ENCODE measurements around the gene CAB39. TPM values are rescaled to one million over a fixed set of nuclear protein-coding genes. Genes with fewer than 3 reads are reported as not detected.

The CAB39 gene
- total and polyA plus RNA-seq, 5 donors = 47.2 to 100.0 (median 87.3) TPM

DNA sequence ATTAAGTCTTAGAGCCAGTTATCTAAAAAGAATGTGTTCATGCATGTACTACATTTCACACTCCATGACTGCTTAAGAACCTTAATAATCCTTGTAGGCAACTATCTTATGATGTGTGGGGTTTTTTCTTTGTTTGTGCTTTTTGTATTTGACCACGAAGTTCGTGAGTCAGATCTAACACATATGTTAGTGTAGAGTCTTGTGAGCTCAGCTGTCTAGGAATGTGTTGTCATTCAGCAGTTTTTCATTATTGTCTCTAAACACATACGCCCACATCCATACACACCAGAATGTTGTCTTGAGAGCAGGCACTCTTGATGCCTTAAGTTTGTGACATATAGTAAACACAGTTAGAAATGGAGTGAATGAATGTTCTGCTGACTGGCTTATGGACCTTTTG, 38.4 kb downstream of the CAB39 start:
- Histone ChIP-seq H3K4me3 (ENCODE audit: low read length) (no peak overlapping the region), H3K27ac (ENCODE audit: low read length) (no peak overlapping the region)

DNA sequence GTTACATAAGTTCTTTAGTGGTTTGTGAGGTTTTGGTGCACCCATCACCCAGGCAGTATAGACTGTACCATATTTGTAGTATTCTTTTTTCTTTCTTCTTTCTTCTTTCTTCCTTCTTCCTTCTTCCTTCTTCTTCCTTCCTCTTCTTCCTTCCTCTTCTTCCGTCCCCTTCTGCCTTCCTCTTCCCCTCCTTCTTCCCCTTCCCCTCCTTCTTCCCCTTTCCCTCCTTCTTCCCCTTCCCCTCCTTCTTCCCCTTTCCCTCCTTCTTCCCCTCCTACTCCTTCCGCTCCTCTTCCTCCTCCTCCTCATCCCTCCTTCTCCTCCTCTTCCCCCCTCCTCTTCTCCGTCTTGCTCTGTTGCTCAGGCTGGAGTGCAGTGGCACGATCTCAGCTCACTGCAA, 41.6 kb downstream of the CAB39 start:
- 90% methylated on average over 4 of the region's 4 CpGs for WGBS
- H3K4me1 ChIP-seq (ENCODE audit: control insufficient read depth, insufficient read depth, low read length) = peaks cover 7% of the 10 kb centered on the region
- ATAC-seq (no peak), DNase-seq (no peak)
- intact Hi-C loops (cut with DNase I) = no loop called here
- H3K27ac ChIP-seq (ENCODE audit: low read length) = no peak overlapping the region
- no peaks in the 10 kb centered on the region for H3K27me3 ChIP-seq (ENCODE audit: control insufficient read depth, insufficient read depth)
- H3K4me3 ChIP-seq (ENCODE audit: low read length) = no peak overlapping the region
- no peaks in the 10 kb centered on the region for H3K9me3 ChIP-seq (ENCODE audit: control insufficient read depth, low read length)

More for the DNA sequence above, 38.4 kb downstream of the CAB39 start:
- DNase-seq (no peak), ATAC-seq (no peak)
- intact Hi-C loops (cut with DNase I) = no loop called here
- peaks cover 6% of the 10 kb centered on the region for H3K4me1 ChIP-seq (ENCODE audit: control insufficient read depth, insufficient read depth, low read length)
- no peaks in the 10 kb centered on the region for H3K27me3 ChIP-seq (ENCODE audit: control insufficient read depth, insufficient read depth)
- H3K9me3 ChIP-seq (ENCODE audit: control insufficient read depth, low read length) = no peaks in the 10 kb centered on the region
- WGBS = 68% methylated on average over 3 of the region's 3 CpGs

DNA sequence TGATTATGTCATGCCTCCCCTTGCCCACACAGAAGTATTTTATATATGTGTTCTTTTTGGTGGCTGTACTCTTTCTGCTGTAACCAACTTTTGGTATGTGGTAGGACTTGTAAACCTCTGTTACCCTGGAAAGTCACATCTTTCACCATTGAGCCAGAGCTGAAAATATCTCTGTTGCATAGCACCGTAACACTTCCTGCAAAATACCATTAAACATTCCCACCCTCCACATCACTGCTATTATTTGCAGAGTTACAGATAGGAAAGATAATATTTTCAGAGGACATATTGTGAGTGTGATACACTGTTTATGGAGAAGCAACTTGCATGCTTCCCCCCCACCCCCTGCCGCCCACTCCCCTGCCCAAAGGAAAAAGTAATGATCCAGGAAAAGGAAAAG, 44.8 kb downstream of the CAB39 start:
- ATAC-seq (peak; percentile 74 to 76), DNase-seq (no peak)
- Histone ChIP-seq H3K4me1 (ENCODE audit: control insufficient read depth, insufficient read depth, low read length) (peaks cover 7% of the 10 kb centered on the region), H3K4me3 (ENCODE audit: low read length) (no peak overlapping the region), H3K27me3 (ENCODE audit: control insufficient read depth, insufficient read depth) (no peaks in the 10 kb centered on the region), H3K27ac (ENCODE audit: low read length) (peak overlapping the region; percentile 2), H3K9me3 (ENCODE audit: control insufficient read depth, low read length) (no peaks in the 10 kb centered on the region)
- WGBS = 54% methylated on average over 2 of the region's 2 CpGs
- intact Hi-C loops (cut with DNase I) = no loop called here

DNA sequence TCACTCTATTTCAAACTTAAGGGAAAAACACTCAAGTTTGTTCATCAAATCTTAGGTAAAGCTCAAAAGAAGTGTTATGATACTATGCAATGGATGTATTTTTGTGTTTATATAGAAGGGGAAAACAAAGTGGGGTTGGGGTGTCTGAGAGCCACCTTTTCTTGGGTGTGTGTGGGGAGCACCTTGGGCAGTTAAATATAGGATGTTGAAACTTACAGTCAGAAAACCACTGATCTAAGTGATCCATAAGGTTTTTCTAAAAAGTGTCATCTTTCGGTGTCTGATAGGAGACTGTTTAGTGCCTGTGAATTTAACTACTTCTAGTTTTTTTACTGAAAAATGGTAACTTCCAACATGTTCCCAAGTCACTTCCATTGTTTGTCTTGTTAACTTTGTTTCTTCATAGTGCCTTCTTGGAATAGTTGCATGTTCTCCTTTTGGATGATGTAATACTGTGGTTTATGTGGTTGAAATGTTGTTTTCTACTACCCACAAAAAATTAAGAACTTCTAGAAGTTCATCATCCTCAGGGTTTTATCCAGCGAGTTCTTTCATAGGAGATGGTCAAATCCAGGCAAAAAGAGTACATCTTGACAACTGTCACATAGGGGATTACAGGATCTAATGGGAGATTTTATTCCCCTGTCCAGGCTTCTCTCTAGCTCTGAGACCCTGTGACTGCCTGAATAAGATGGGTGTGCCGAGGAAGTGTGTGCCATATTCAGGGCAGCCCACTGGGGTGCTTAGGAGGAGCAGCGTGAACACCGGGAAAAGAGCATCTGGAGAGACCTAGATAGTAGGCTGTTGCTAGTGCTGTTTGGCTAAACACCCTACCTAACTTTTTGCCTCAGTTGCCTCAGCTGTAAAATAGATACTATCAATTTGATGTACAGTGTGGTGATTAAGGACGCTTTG, 46.2 kb downstream of the CAB39 start:
- Histone ChIP-seq H3K27me3 (ENCODE audit: control insufficient read depth, insufficient read depth) (no peaks in the 10 kb centered on the region), H3K27ac (ENCODE audit: low read length) (peak overlapping the region; percentile 29), H3K4me1 (ENCODE audit: control insufficient read depth, insufficient read depth, low read length) (peaks cover 6% of the 10 kb centered on the region), H3K9me3 (ENCODE audit: control insufficient read depth, low read length) (no peaks in the 10 kb centered on the region), H3K4me3 (ENCODE audit: low read length) (no peak overlapping the region)
- ATAC-seq (no peak), DNase-seq (no peak)
- intact Hi-C loops (cut with DNase I) = no loop called here
- WGBS = 86% methylated on average over 6 of the region's 6 CpGs

DNA sequence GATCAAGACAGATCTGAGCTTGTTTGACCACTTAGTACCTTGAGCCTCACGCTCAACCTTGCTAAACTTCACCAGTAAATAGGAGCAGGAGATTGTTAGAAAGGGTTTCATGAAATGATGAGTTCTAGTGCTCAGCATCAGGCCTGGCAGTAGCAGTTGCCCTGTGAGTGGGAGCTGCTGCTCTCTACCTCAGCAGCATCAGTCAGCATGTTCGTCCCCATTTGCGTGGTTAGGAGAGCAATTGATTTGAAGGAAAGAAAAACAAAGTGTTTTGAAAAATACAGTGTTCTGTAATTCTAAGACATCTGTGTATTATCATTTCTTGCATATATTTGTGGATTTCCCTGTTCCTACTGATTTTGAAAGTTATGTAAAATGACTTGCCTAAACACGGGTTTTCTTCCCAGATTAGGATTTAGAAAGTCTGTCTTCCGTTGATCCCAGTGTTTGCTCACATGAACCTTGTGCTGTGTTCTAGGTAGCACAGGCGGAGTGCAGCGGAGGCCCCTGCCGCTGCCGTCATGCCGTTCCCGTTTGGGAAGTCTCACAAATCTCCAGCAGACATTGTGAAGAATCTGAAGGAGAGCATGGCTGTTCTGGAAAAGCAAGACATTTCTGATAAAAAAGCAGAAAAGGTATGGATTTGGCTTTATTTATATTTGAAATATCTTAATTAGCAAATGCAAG, 47.0 kb downstream of the CAB39 start:
- DNase-seq = no peak
- Histone ChIP-seq H3K4me3 (ENCODE audit: low read length) (no peak overlapping the region), H3K4me1 (ENCODE audit: control insufficient read depth, insufficient read depth, low read length) (peaks cover 6% of the 10 kb centered on the region), H3K27me3 (ENCODE audit: control insufficient read depth, insufficient read depth) (no peaks in the 10 kb centered on the region), H3K9me3 (ENCODE audit: control insufficient read depth, low read length) (no peaks in the 10 kb centered on the region), H3K27ac (ENCODE audit: low read length) (no peak overlapping the region)
- WGBS = 90% methylated on average over 11 of the region's 11 CpGs
- intact Hi-C loops (cut with DNase I) = no loop called here
- no peak for ATAC-seq

DNA sequence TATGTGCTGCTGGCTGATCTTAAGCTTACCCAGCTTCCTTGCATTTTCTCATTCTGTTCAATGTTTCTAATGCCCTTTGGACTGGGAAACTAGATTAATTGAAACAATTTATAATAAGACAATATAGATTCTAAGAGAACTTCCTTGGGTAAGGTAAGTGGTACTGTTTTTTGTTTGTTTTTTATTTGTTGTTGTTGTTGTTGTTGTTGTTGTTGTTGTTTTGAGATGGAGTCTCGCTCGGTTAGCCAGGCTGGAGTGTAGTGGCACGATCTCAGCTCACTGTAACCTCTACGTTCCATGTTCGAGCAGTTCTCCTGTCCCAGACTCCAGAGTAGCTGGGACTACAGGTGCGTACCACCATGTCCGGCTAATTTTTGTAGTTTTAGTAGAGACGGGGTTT, 49.1 kb downstream of the CAB39 start:
- no peaks in the 10 kb centered on the region for H3K9me3 ChIP-seq (ENCODE audit: control insufficient read depth, low read length)
- intact Hi-C loops (cut with DNase I) = no loop called here
- no peak for DNase-seq
- peaks cover 4% of the 10 kb centered on the region for H3K4me1 ChIP-seq (ENCODE audit: control insufficient read depth, insufficient read depth, low read length)
- no peaks in the 10 kb centered on the region for H3K27me3 ChIP-seq (ENCODE audit: control insufficient read depth, insufficient read depth)
- 98% methylated on average over 8 of the region's 8 CpGs for WGBS
- no peak overlapping the region for H3K4me3 ChIP-seq (ENCODE audit: low read length)
- ATAC-seq = no peak
- H3K27ac ChIP-seq (ENCODE audit: low read length) = no peak overlapping the region

DNA sequence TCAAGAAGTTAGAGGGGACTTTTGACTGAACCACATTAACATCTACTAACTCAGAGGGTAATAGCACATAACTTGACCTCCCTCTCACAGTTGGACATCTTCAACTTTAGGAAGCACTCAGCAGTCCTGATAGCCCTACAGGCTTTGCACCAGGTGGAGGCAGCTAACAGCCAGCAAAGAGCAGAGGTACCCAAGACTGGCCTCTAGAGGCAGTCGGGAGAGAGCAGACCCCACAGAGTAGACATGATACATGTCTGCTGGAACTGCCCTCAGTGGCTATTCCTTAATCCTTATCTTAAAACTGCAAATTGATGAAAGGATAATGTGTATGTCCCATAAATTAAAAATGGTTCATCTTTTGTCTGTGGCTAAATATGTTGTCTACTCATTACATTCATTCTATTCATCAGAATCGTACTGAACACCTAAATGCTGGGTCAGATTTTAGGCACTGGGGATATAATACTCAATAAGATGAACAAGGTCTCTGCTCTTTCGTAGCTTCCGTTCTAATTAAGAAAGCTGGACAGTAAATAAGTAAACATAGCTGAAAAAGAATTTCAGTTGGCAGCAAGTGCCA, 49.8 kb downstream of the CAB39 start:
- intact Hi-C loops (cut with DNase I) = no loop called here
- no peak overlapping the region for H3K4me3 ChIP-seq (ENCODE audit: low read length)
- 83% methylated on average over 4 of the region's 4 CpGs for WGBS
- ATAC-seq (peak; percentile 49 to 51), DNase-seq (no peak)
- no peaks in the 10 kb centered on the region for H3K9me3 ChIP-seq (ENCODE audit: control insufficient read depth, low read length)
- H3K27ac ChIP-seq (ENCODE audit: low read length) = no peak overlapping the region
- H3K4me1 ChIP-seq (ENCODE audit: control insufficient read depth, insufficient read depth, low read length) = peaks cover 4% of the 10 kb centered on the region
- H3K27me3 ChIP-seq (ENCODE audit: control insufficient read depth, insufficient read depth) = no peaks in the 10 kb centered on the region

DNA sequence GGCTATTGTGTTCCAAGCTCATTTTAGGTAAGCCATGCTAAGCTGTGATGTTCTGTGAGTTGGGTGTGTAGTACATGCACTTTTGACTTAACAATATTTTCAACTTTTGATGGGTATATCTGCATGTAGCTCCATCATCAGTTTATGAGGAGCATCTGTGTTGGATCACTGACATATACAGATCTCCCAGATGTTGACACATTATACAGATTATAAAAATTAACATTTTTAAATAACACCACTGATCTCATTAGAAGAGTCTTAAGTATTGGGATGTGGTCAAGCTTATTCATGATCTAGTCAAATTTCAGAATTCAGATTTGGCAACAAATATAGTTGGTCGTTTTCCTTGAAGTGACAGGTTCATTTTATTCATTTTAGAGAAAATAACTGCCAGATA, 51.7 kb downstream of the CAB39 start:
- WGBS = 86% methylated on average over 1 of the region's 1 CpG
- intact Hi-C loops (cut with DNase I) = no loop called here
- Histone ChIP-seq H3K27me3 (ENCODE audit: control insufficient read depth, insufficient read depth) (no peaks in the 10 kb centered on the region), H3K9me3 (ENCODE audit: control insufficient read depth, low read length) (no peaks in the 10 kb centered on the region), H3K4me1 (ENCODE audit: control insufficient read depth, insufficient read depth, low read length) (no peaks in the 10 kb centered on the region), H3K27ac (ENCODE audit: low read length) (no peak overlapping the region), H3K4me3 (ENCODE audit: low read length) (no peak overlapping the region)
- DNase-seq = no peak
- ATAC-seq = no peak

DNA sequence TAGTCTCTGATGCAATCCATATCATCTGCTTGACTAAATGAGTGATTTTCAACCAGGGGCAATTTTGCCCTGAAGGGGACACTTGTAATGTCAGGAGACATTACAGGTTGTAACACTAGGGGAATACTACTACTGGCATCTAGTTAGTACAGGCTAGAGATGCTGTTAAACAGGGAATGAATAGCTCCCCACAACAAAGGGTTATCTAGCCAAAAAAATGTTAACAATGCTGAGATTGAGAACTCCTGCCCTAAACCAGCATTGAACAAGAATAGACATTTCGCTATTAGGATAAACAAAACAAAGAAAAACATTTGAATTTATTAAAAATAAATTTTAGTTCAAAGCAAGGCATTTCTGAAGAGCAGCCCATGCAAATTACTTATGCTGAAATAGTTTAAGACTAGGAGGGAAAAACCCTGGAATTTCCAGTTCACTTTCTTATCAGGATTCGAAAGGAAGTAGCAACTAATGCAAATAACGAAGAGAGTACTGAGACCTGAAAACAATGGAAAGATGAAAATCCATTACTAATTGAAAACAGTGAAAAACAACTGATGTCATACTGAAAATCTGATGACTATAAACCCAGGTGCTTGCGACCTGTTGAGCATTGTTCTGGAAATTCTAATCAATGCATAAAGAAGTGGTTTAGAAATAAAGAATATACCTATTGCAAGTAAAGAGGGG, 53.1 kb downstream of the CAB39 start:
- ATAC-seq = no peak
- no peak for DNase-seq
- Histone ChIP-seq H3K4me3 (ENCODE audit: low read length) (no peak overlapping the region), H3K27ac (ENCODE audit: low read length) (no peak overlapping the region), H3K9me3 (ENCODE audit: control insufficient read depth, low read length) (no peaks in the 10 kb centered on the region), H3K4me1 (ENCODE audit: control insufficient read depth, insufficient read depth, low read length) (no peaks in the 10 kb centered on the region), H3K27me3 (ENCODE audit: control insufficient read depth, insufficient read depth) (no peaks in the 10 kb centered on the region)
- intact Hi-C loops (cut with DNase I) = no loop called here
- 59% methylated on average over 4 of the region's 4 CpGs for WGBS

DNA sequence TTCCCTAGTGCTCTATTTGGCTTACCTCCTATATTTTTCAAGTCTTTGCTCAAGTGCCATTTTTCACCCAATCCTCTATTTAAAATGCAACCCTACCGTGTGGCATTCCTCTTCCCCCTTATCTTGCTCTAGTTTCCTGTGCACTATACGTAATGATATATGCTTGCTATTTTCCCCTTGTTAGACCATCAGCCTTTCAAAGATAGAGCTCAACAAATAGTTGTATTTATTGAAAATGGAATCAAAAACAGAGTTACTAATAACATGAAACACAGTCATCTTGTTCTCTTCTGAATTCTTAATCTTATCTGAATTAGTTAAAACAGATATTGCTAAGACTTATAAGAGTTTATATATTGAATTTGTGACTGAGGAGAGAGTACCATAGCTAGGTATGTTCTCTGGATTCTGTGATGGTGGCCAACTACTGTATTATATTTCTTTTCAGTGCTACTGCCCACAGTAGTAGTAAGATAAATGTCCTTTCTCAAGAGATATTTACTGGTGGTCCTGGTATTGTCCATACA, 55.3 kb downstream of the CAB39 start:
- WGBS = 76% methylated on average over 2 of the region's 2 CpGs
- no peaks in the 10 kb centered on the region for H3K9me3 ChIP-seq (ENCODE audit: control insufficient read depth, low read length)
- no peak overlapping the region for H3K4me3 ChIP-seq (ENCODE audit: low read length)
- ATAC-seq = no peak
- no peaks in the 10 kb centered on the region for H3K4me1 ChIP-seq (ENCODE audit: control insufficient read depth, insufficient read depth, low read length)
- intact Hi-C loops (cut with DNase I) = no loop called here
- H3K27me3 ChIP-seq (ENCODE audit: control insufficient read depth, insufficient read depth) = no peaks in the 10 kb centered on the region
- no peak for DNase-seq
- H3K27ac ChIP-seq (ENCODE audit: low read length) = no peak overlapping the region
